HCT116 (cell line): ENCODE results near the gene ASB3.

ENCODE experiments used
- CEBPB ChIP-seq: IDR thresholded peaks from 2 replicates; pipeline ENCODE4 v1.6.1; 2012; ENCODE audit warnings: low read depth
- EZH2 ChIP-seq: fragments of 200-600 bp; sonication (generic); IDR thresholded peaks from 2 replicates; pipeline ENCODE4 v1.6.1; 2017; ENCODE audit warnings: antibody characterized with exemption, mixed run types
- EZH2phosphoT487 ChIP-seq: fragments of 200-600 bp; IDR thresholded peaks from 2 replicates; pipeline ENCODE4 v1.6.1; 2018; ENCODE audit warnings: antibody characterized with exemption, borderline replicate concordance
- POLR2A ChIP-seq: IDR thresholded peaks from 2 replicates; pipeline ENCODE4 v1.7.0; 2011; ENCODE audit warnings: borderline replicate concordance; ENCODE audit not compliant: insufficient read depth, insufficient read length; ENCODE audit errors: extremely low read depth
- POLR2AphosphoS5 ChIP-seq: IDR thresholded peaks from 2 replicates; pipeline ENCODE4 v1.6.1; 2011; ENCODE audit warnings: mild to moderate bottlenecking, low read depth, low read length, moderate library complexity
- RAD21 ChIP-seq: IDR thresholded peaks from 2 replicates; pipeline ENCODE4 v1.6.1; 2012; ENCODE audit warnings: low read depth, mild to moderate bottlenecking
- SP1 ChIP-seq: IDR thresholded peaks from 2 replicates; pipeline ENCODE4 v1.6.1; 2012; ENCODE audit warnings: low read depth
- TF ChIP-seq, protein P1 (sequence below), 3 experiments: fragments of 200-600 bp in 1 of 3; sonication (generic) in 1 of 3; IDR thresholded peaks in 2 of 3; conservative IDR thresholded peaks in 1 of 3; 2 replicates each; pipeline ENCODE4 v1.5.1; 2012 to 2017; ENCODE audit warnings: low read depth in 2 of 3, low read length in 2 of 3, antibody characterized with exemption in 1 of 3, borderline replicate concordance in 1 of 3, control low read depth in 1 of 3, mild to moderate bottlenecking in 1 of 3, mixed read lengths in 1 of 3, mixed run types in 1 of 3, moderate library complexity in 1 of 3; ENCODE audit not compliant: insufficient read depth in 1 of 3
- TF ChIP-seq, protein P2 (sequence below): IDR thresholded peaks from 2 replicates; pipeline ENCODE4 v1.6.1; 2012; ENCODE audit warnings: low read depth

DNA sequence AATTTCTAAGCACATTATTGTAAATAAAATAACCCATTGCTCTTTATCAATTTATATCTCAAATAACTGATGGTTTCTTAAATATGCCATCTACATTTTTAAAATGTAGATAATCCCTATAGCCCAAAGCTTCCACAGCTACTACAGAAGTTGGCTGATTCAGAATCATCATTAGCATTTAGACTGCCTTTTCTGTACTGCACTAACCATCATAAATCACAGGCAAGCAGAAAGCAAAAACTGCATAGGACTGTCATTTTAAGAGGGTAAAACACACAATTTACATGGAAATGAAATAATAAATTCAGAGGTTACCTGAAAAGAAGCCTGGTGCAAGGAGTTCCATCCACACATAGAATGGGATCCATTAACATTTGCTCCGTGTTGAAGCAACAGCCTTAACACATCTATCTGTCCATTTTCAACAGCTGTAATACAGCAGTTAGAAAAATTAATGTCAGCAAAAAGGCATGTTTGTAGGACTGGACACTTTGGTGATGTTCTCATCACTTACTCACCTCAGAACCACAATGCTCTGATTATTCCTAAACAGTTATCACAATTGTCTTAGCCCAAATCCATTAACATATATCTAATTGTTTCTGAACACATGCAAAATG lies 57.5 kb downstream of the ASB3 start:
- TF ChIP-seq POLR2A (no peak), POLR2AphosphoS5 (no peak), CEBPB (no peak), EZH2phosphoT487 (no peak), EZH2 (no peak), RAD21 (no peak), SP1 (no peak)
- TF ChIP-seq, protein P1, sequence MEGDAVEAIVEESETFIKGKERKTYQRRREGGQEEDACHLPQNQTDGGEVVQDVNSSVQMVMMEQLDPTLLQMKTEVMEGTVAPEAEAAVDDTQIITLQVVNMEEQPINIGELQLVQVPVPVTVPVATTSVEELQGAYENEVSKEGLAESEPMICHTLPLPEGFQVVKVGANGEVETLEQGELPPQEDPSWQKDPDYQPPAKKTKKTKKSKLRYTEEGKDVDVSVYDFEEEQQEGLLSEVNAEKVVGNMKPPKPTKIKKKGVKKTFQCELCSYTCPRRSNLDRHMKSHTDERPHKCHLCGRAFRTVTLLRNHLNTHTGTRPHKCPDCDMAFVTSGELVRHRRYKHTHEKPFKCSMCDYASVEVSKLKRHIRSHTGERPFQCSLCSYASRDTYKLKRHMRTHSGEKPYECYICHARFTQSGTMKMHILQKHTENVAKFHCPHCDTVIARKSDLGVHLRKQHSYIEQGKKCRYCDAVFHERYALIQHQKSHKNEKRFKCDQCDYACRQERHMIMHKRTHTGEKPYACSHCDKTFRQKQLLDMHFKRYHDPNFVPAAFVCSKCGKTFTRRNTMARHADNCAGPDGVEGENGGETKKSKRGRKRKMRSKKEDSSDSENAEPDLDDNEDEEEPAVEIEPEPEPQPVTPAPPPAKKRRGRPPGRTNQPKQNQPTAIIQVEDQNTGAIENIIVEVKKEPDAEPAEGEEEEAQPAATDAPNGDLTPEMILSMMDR (IDR thresholded peaks at IDR 0.05 in 2 of 3, conservative IDR thresholded peaks at IDR 0.05 in 1 of 3; ENCODE audit: borderline replicate concordance in 1 of 3, insufficient read depth in 1 of 3, low read depth in 2 of 3, low read length in 2 of 3): no peak
- TF ChIP-seq, protein P2, sequence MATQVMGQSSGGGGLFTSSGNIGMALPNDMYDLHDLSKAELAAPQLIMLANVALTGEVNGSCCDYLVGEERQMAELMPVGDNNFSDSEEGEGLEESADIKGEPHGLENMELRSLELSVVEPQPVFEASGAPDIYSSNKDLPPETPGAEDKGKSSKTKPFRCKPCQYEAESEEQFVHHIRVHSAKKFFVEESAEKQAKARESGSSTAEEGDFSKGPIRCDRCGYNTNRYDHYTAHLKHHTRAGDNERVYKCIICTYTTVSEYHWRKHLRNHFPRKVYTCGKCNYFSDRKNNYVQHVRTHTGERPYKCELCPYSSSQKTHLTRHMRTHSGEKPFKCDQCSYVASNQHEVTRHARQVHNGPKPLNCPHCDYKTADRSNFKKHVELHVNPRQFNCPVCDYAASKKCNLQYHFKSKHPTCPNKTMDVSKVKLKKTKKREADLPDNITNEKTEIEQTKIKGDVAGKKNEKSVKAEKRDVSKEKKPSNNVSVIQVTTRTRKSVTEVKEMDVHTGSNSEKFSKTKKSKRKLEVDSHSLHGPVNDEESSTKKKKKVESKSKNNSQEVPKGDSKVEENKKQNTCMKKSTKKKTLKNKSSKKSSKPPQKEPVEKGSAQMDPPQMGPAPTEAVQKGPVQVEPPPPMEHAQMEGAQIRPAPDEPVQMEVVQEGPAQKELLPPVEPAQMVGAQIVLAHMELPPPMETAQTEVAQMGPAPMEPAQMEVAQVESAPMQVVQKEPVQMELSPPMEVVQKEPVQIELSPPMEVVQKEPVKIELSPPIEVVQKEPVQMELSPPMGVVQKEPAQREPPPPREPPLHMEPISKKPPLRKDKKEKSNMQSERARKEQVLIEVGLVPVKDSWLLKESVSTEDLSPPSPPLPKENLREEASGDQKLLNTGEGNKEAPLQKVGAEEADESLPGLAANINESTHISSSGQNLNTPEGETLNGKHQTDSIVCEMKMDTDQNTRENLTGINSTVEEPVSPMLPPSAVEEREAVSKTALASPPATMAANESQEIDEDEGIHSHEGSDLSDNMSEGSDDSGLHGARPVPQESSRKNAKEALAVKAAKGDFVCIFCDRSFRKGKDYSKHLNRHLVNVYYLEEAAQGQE: no peak
